GM12875 (cell line): Measurements from ENCODE around the gene DPT.

ENCODE experiments used
- H3K4me3 ChIP-seq: one replicate; pipeline ENCODE4 v1.5.1; 2011; ENCODE audit warnings: low read depth, low read length, control low read depth
- CTCF ChIP-seq: IDR thresholded peaks from 2 replicates; pipeline ENCODE4 v1.5.1; 2011; ENCODE audit warnings: low read depth, mild to moderate bottlenecking, control low read depth, inconsistent platforms, low read length, moderate library complexity, borderline replicate concordance; ENCODE audit not compliant: insufficient read depth

Gene DPT

DNA sequence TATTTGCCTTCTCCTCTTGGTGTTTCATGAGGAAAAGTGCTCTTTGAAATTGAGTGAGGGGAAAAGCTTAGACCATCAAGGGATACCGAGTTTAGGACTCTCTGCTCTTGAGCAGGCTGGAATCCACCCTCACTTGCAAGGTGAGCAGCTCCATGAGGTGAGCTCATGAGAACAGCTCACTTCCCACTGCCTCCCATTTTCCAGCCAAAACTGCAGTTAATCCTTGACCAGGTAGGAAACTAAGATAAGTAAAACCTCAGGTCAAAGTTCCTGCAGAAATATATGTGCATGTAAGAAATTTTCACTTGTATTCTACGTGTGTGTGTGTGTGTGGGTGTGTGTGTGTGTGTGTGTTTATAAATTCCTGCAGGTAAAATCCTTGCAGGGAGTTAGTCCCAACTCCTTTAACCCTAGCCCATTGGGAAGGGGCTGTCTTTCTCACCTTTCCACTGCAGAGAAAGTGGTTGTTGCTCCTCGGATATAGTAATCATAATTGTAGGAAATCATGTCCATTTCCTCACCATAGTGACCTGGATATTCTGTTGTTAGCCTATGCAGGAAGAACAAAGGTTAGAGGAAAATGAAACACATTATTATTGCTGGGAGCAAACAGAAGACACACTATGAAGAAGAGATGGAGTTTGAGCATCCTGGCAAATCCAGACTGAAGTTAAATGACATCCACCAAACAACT lies 28.3 kb downstream of the DPT start:
- TF ChIP-seq CTCF: no peak
- H3K4me3 ChIP-seq: no peak overlapping the region

DNA sequence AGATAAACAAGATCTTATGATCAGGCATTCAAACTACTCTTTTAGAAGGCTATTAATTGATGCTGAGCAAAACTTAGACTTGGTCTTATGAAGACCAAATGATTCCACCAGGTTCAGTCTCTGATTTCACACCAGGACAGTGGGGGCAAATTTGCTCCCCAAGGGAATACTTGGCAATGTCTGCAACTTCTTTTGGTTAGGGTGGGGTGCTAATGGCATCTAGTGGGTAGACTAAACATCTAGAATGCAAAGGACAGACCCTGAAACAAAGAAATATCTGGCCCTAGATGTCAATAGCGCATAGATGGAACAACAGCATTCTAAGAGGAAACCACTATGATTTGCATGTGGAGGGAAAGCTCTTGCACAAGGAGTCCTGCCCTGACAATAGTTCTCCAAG lies 30.6 kb downstream of the DPT start:
- TF ChIP-seq CTCF: no peak

DNA sequence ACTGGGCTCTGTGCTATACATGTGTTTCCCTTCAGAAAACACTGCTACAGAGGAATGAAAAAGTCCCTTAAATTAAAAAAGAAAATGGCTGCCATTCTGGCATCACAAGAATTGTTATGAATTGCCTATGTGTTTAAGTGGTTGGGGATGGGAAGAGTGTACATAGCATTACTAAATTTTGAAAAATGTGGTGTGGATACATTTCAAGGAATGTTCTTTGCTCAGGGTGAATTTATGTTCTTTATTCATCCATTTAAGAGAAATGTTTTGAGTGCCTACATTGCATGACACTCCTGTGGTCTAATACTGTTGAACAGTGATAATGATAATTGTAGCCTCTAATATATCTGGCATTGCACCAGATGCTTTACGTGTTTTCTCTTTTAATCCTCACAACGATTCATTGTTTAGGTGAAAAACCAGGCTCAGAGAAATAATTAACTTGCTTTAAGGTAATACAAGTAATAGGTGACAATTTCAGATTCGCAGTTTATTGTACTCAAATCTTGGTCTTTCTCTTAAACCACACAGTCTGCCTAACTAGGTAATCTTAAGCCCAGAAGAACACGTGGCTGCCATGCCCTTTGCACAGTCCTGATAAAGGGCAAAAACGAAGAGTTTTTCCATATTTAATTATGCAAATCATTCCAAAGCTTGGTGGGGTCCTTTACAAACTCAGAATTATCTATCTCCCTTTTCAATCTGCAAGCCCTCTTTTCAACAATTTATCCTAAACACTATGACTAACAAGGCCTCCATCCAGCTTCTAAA lies 31.5 kb downstream of the DPT start:
- no peak overlapping the region for H3K4me3 ChIP-seq
- TF ChIP-seq CTCF: no peak

More for the DNA sequence above, 30.6 kb downstream of the DPT start:
- no peak overlapping the region for H3K4me3 ChIP-seq

- no peak for TF ChIP-seq CTCF
- no peak overlapping the region for H3K4me3 ChIP-seq
Measured at GRCh38 chr1:168696125-168696760, 32.8 kb downstream of the DPT start.

- no peak overlapping the region for H3K4me3 ChIP-seq
- no peak for TF ChIP-seq CTCF
Measured at GRCh38 chr1:168693872-168694238, 35.2 kb downstream of the DPT start.

DNA sequence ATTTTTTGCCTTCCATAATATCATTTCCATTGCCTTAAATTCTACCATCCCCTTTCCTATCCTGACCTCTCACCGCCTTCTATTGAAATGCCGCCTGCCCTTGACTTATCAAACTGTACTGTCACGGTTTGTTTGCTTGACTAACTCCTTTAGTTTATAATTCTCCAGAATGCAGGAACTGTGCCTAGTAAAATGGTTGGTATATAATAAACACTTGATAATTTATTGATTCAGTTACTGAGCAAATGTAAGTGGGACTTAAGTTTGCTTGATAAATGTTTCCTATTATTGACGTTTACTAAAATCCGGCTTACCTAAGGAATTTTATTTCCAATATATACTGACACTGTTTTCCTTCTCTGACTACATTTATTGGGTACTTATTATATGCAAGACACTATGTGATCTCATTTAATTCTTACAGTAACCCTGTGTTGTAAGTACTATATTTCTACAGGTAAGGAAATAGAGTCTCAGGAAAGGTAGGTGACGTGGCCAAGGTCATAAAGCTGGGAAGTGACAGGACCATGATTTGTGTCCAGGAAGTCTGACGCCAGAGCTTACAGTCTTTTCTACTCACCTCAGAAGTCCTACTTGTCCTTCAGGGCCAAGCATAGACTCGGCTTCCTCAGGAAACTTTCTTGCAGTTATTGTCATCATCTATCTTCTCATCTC lies 35.7 kb downstream of the DPT start:
- no peak for TF ChIP-seq CTCF
- no peak overlapping the region for H3K4me3 ChIP-seq
